ENCODE data around the gene SCUBE1. TPM values are rescaled to one million over a fixed set of nuclear protein-coding genes. Genes with fewer than 3 reads are reported as not detected.

SCUBE1 gene
- total RNA-seq, 1 donor from 2014 or later: 0.91 TPM

- H3K27ac Mint-ChIP-seq (ENCODE audit: unreplicated experiment): no peak overlapping the region
- H3K27me3 Mint-ChIP-seq (ENCODE audit: unreplicated experiment): peaks cover 75% of the 10 kb centered on the region
Observed at GRCh38 chr22:43302531-43303041, 40.6 kb downstream of the SCUBE1 start.

GRCh38 chr22:43301866-43302265, 41.3 kb downstream of the SCUBE1 start:
- Mint-ChIP-seq H3K27ac (ENCODE audit: unreplicated experiment) (no peak overlapping the region), H3K9me3 (ENCODE audit: unreplicated experiment) (no peaks in the 10 kb centered on the region), H3K4me1 (ENCODE audit: unreplicated experiment) (peaks cover 35% of the 10 kb centered on the region), H3K36me3 (ENCODE audit: unreplicated experiment) (no peaks in the 10 kb centered on the region), H3K4me3 (ENCODE audit: unreplicated experiment) (no peak overlapping the region), H3K27me3 (ENCODE audit: unreplicated experiment) (peaks cover 74% of the 10 kb centered on the region)
- TF ChIP-seq CTCF (IDR thresholded peaks at IDR 0.05): no peak
- no peak for DNase-seq (ENCODE audit: extremely low spot score, unreplicated experiment)

More at GRCh38 chr22:43302531-43303041, 40.6 kb downstream of the SCUBE1 start:
- H3K4me1 Mint-ChIP-seq (ENCODE audit: unreplicated experiment): peaks cover 35% of the 10 kb centered on the region
- no peak for TF ChIP-seq CTCF (IDR thresholded peaks at IDR 0.05)
- no peaks in the 10 kb centered on the region for H3K9me3 Mint-ChIP-seq (ENCODE audit: unreplicated experiment)
- H3K36me3 Mint-ChIP-seq (ENCODE audit: unreplicated experiment): no peaks in the 10 kb centered on the region
- DNase-seq (ENCODE audit: extremely low spot score, unreplicated experiment): no peak
- H3K4me3 Mint-ChIP-seq (ENCODE audit: unreplicated experiment): no peak overlapping the region

GRCh38 chr22:43300891-43301676, 42.1 kb downstream of the SCUBE1 start:
- peaks cover 70% of the 10 kb centered on the region for H3K27me3 Mint-ChIP-seq (ENCODE audit: unreplicated experiment)
- H3K4me3 Mint-ChIP-seq (ENCODE audit: unreplicated experiment): no peak overlapping the region
- no peak for TF ChIP-seq CTCF (IDR thresholded peaks at IDR 0.05)
- no peaks in the 10 kb centered on the region for H3K9me3 Mint-ChIP-seq (ENCODE audit: unreplicated experiment)
- DNase-seq (ENCODE audit: extremely low spot score, unreplicated experiment): no peak
- no peak overlapping the region for H3K27ac Mint-ChIP-seq (ENCODE audit: unreplicated experiment)
- H3K4me1 Mint-ChIP-seq (ENCODE audit: unreplicated experiment): peaks cover 37% of the 10 kb centered on the region
- no peaks in the 10 kb centered on the region for H3K36me3 Mint-ChIP-seq (ENCODE audit: unreplicated experiment)

GRCh38 chr22:43299736-43300135, 43.4 kb downstream of the SCUBE1 start:
- Mint-ChIP-seq H3K27ac (ENCODE audit: unreplicated experiment) (no peak overlapping the region), H3K27me3 (ENCODE audit: unreplicated experiment) (peaks cover 63% of the 10 kb centered on the region), H3K4me3 (ENCODE audit: unreplicated experiment) (no peak overlapping the region), H3K9me3 (ENCODE audit: unreplicated experiment) (no peaks in the 10 kb centered on the region), H3K4me1 (ENCODE audit: unreplicated experiment) (peaks cover 37% of the 10 kb centered on the region), H3K36me3 (ENCODE audit: unreplicated experiment) (no peaks in the 10 kb centered on the region)
- no peak for TF ChIP-seq CTCF (IDR thresholded peaks at IDR 0.05)
- DNase-seq (ENCODE audit: extremely low spot score, unreplicated experiment): no peak

- peaks cover 36% of the 10 kb centered on the region for H3K4me1 Mint-ChIP-seq (ENCODE audit: unreplicated experiment)
- no peaks in the 10 kb centered on the region for H3K36me3 Mint-ChIP-seq (ENCODE audit: unreplicated experiment)
- H3K9me3 Mint-ChIP-seq (ENCODE audit: unreplicated experiment): no peaks in the 10 kb centered on the region
- TF ChIP-seq CTCF (IDR thresholded peaks at IDR 0.05): no peak
- peaks cover 49% of the 10 kb centered on the region for H3K27me3 Mint-ChIP-seq (ENCODE audit: unreplicated experiment)
- no peak for DNase-seq (ENCODE audit: extremely low spot score, unreplicated experiment)
- H3K27ac Mint-ChIP-seq (ENCODE audit: unreplicated experiment): no peak overlapping the region
- no peak overlapping the region for H3K4me3 Mint-ChIP-seq (ENCODE audit: unreplicated experiment)
Observed at GRCh38 chr22:43298062-43298801, 44.9 kb downstream of the SCUBE1 start.
